ENCODE data around the gene PHF5A. TPM values are rescaled to one million over a fixed set of nuclear protein-coding genes. Genes with fewer than 3 reads are reported as not detected.

PHF5A gene
- total and polyA plus RNA-seq, 4 donors: 28.9 to 89.6 (median 40.0) TPM

- WGBS, 2 donors: 81 to 90% methylated on average over 15 of the region's 15 CpGs
- no peak overlapping the region for H3K4me3 ChIP-seq
- ATAC-seq (ENCODE audit: insufficient read depth, low FRiP score) (no peak), DNase-seq (no peak)
- no peaks in the 10 kb centered on the region for H3K27me3 ChIP-seq (ENCODE audit: control insufficient read depth in 3 of 3, insufficient read depth in 3 of 3, low read length in 2 of 3)
- H3K27ac ChIP-seq (ENCODE audit: low read depth in 1 of 2, low read length in 1 of 2): peak overlapping the region; percentile 32 to 86
- TF ChIP-seq CTCF (IDR thresholded peaks at IDR 0.05; ENCODE audit: control extremely low read depth, extremely low read depth): no peak
- peaks cover 0 to 21% (median 6%) of the 10 kb centered on the region in 5 donors for H3K4me1 ChIP-seq (ENCODE audit: control insufficient read depth in 5 of 5, insufficient read depth in 5 of 5, low read length in 5 of 5)
- H3K36me3 ChIP-seq (ENCODE audit: control insufficient read depth in 4 of 4, insufficient read depth in 4 of 4, low read length in 4 of 4): peaks cover 0 to 2% (median 0%) of the 10 kb centered on the region in 4 donors
- H3K9me3 ChIP-seq (ENCODE audit: control insufficient read depth in 4 of 4, insufficient read depth in 3 of 4, low read length in 3 of 4): no peaks in the 10 kb centered on the region
- H3K9ac ChIP-seq (ENCODE audit: insufficient read depth in 1 of 2, low read length in 2 of 2): no peak overlapping the region
Measured at GRCh38 chr22:41481131-41481830, 12.8 kb upstream of the PHF5A start.

- Histone ChIP-seq H3K9ac (ENCODE audit: insufficient read depth in 1 of 2, low read length in 2 of 2) (no peak overlapping the region), H3K4me3 (no peak overlapping the region), H3K27ac (ENCODE audit: low read depth in 1 of 2, low read length in 1 of 2) (peak overlapping the region; percentile 66 to 86), H3K27me3 (ENCODE audit: control insufficient read depth in 3 of 3, insufficient read depth in 3 of 3, low read length in 2 of 3) (no peaks in the 10 kb centered on the region), H3K4me1 (ENCODE audit: control insufficient read depth in 5 of 5, insufficient read depth in 5 of 5, low read length in 5 of 5) (peaks cover 0 to 24% (median 6%) of the 10 kb centered on the region in 5 donors), H3K9me3 (ENCODE audit: control insufficient read depth in 4 of 4, insufficient read depth in 3 of 4, low read length in 3 of 4) (no peaks in the 10 kb centered on the region), H3K36me3 (ENCODE audit: control insufficient read depth in 4 of 4, insufficient read depth in 4 of 4, low read length in 4 of 4) (peaks cover 0 to 2% (median 0%) of the 10 kb centered on the region in 4 donors)
- TF ChIP-seq CTCF (IDR thresholded peaks at IDR 0.05; ENCODE audit: control extremely low read depth, extremely low read depth): no peak
- 76 to 81% methylated on average over 7 of the region's 7 CpGs for WGBS, 2 donors
- ATAC-seq (ENCODE audit: insufficient read depth, low FRiP score): no peak
- peak in 2 of 3 donors; percentile 16 to 35 for DNase-seq
Measured at GRCh38 chr22:41480397-41480735, 11.9 kb upstream of the PHF5A start.

GRCh38 chr22:41479671-41480396 is 11.3 kb upstream of the PHF5A start:
- no peak overlapping the region for H3K4me3 ChIP-seq
- peak overlapping the region; percentile 66 to 86 for H3K27ac ChIP-seq (ENCODE audit: low read depth in 1 of 2, low read length in 1 of 2)
- DNase-seq (peak in 2 of 3 donors; percentile 11 to 13), ATAC-seq (ENCODE audit: insufficient read depth, low FRiP score) (no peak)
- TF ChIP-seq CTCF (IDR thresholded peaks at IDR 0.05; ENCODE audit: control extremely low read depth, extremely low read depth): no peak
- no peaks in the 10 kb centered on the region for H3K27me3 ChIP-seq (ENCODE audit: control insufficient read depth in 3 of 3, insufficient read depth in 3 of 3, low read length in 2 of 3)
- H3K9me3 ChIP-seq (ENCODE audit: control insufficient read depth in 4 of 4, insufficient read depth in 3 of 4, low read length in 3 of 4): no peaks in the 10 kb centered on the region
- WGBS, 2 donors: 77 to 86% methylated on average over 6 of the region's 6 CpGs
- H3K4me1 ChIP-seq (ENCODE audit: control insufficient read depth in 5 of 5, insufficient read depth in 5 of 5, low read length in 5 of 5): peaks cover 0 to 24% (median 6%) of the 10 kb centered on the region in 5 donors
- peaks cover 0 to 2% (median 0%) of the 10 kb centered on the region in 4 donors for H3K36me3 ChIP-seq (ENCODE audit: control insufficient read depth in 4 of 4, insufficient read depth in 4 of 4, low read length in 4 of 4)
- H3K9ac ChIP-seq (ENCODE audit: insufficient read depth in 1 of 2, low read length in 2 of 2): no peak overlapping the region
